ENCODE results near the gene ADIPOR2.

ADIPOR2 gene

GRCh38 chr12:1650978-1651361 lies 39.9 kb upstream of the ADIPOR2 start:
- TF ChIP-seq TCF12 (IDR thresholded peaks at IDR 0.05; ENCODE audit: low read depth) (no peak), YY1 (IDR thresholded peaks at IDR 0.05; ENCODE audit: low read depth) (no peak), EP300 (IDR thresholded peaks at IDR 0.05; ENCODE audit: borderline replicate concordance) (no peak), TEAD4 (IDR thresholded peaks at IDR 0.05) (no peak), NFIC (IDR thresholded peaks at IDR 0.05) (no peak), EGR1 (IDR thresholded peaks at IDR 0.05) (no peak), FOXM1 (IDR thresholded peaks at IDR 0.05; ENCODE audit: borderline replicate concordance, low read depth) (no peak)

GRCh38 chr12:1651946-1652345 lies 38.9 kb upstream of the ADIPOR2 start:
- TF ChIP-seq NFIC (IDR thresholded peaks at IDR 0.05) = no peak
- no peak for TF ChIP-seq CEBPB (IDR thresholded peaks at IDR 0.05)
- no peak for TF ChIP-seq TAF1 (IDR thresholded peaks at IDR 0.05; ENCODE audit: low read depth)
- no peak for TF ChIP-seq FOXM1 (IDR thresholded peaks at IDR 0.05; ENCODE audit: borderline replicate concordance, low read depth)
- no peak for TF ChIP-seq TCF12 (IDR thresholded peaks at IDR 0.05; ENCODE audit: low read depth)
- TF ChIP-seq MAX (IDR thresholded peaks at IDR 0.05) = no peak
- TF ChIP-seq EGR1 (IDR thresholded peaks at IDR 0.05) = no peak
- no peak for TF ChIP-seq EP300 (IDR thresholded peaks at IDR 0.05; ENCODE audit: borderline replicate concordance)
- TF ChIP-seq ZBTB7A (IDR thresholded peaks at IDR 0.05; ENCODE audit: low read depth) = no peak
- no peak for TF ChIP-seq CREB1 (IDR thresholded peaks at IDR 0.05; ENCODE audit: low read depth)
- TF ChIP-seq YY1 (IDR thresholded peaks at IDR 0.05; ENCODE audit: low read depth) = no peak
- no peak for TF ChIP-seq REST (IDR thresholded peaks at IDR 0.05; ENCODE audit: low read depth)
- TF ChIP-seq USF1 (IDR thresholded peaks at IDR 0.05) = no peak
- no peak for TF ChIP-seq TEAD4 (IDR thresholded peaks at IDR 0.05)
- TF ChIP-seq RAD21 (IDR thresholded peaks at IDR 0.05; ENCODE audit: low read depth) = no peak

GRCh38 chr12:1655225-1655788 lies 35.6 kb upstream of the ADIPOR2 start:
- TF ChIP-seq TCF12 (IDR thresholded peaks at IDR 0.05; ENCODE audit: low read depth) (no peak), CEBPB (IDR thresholded peaks at IDR 0.05) (no peak), NFIC (IDR thresholded peaks at IDR 0.05) (no peak), TAF1 (IDR thresholded peaks at IDR 0.05; ENCODE audit: low read depth) (no peak), FOXM1 (IDR thresholded peaks at IDR 0.05; ENCODE audit: borderline replicate concordance, low read depth) (no peak), YY1 (IDR thresholded peaks at IDR 0.05; ENCODE audit: low read depth) (no peak), TEAD4 (IDR thresholded peaks at IDR 0.05) (no peak), EP300 (IDR thresholded peaks at IDR 0.05; ENCODE audit: borderline replicate concordance) (no peak), EGR1 (IDR thresholded peaks at IDR 0.05) (no peak)

- no peak for TF ChIP-seq RAD21 (IDR thresholded peaks at IDR 0.05; ENCODE audit: low read depth)
- no peak for TF ChIP-seq TCF12 (IDR thresholded peaks at IDR 0.05; ENCODE audit: low read depth)
- no peak for TF ChIP-seq YY1 (IDR thresholded peaks at IDR 0.05; ENCODE audit: low read depth)
- TF ChIP-seq EGR1 (IDR thresholded peaks at IDR 0.05) = no peak
- no peak for TF ChIP-seq ZBTB7A (IDR thresholded peaks at IDR 0.05; ENCODE audit: low read depth)
- TF ChIP-seq MAX (IDR thresholded peaks at IDR 0.05) = no peak
- no peak for TF ChIP-seq FOXM1 (IDR thresholded peaks at IDR 0.05; ENCODE audit: borderline replicate concordance, low read depth)
Measured at GRCh38 chr12:1656902-1657301, 34.0 kb upstream of the ADIPOR2 start.

- TF ChIP-seq CREB1 (IDR thresholded peaks at IDR 0.05; ENCODE audit: low read depth) = no peak
- TF ChIP-seq MAX (IDR thresholded peaks at IDR 0.05) = no peak
- TF ChIP-seq REST (IDR thresholded peaks at IDR 0.05; ENCODE audit: low read depth) = no peak
- no peak for TF ChIP-seq CEBPB (IDR thresholded peaks at IDR 0.05)
- TF ChIP-seq TEAD4 (IDR thresholded peaks at IDR 0.05) = no peak
- no peak for TF ChIP-seq TAF1 (IDR thresholded peaks at IDR 0.05; ENCODE audit: low read depth)
- no peak for TF ChIP-seq YY1 (IDR thresholded peaks at IDR 0.05; ENCODE audit: low read depth)
- TF ChIP-seq EP300 (IDR thresholded peaks at IDR 0.05; ENCODE audit: borderline replicate concordance) = no peak
- TF ChIP-seq NFIC (IDR thresholded peaks at IDR 0.05) = no peak
- TF ChIP-seq TCF12 (IDR thresholded peaks at IDR 0.05; ENCODE audit: low read depth) = no peak
- no peak for TF ChIP-seq USF1 (IDR thresholded peaks at IDR 0.05)
- no peak for TF ChIP-seq ZBTB7A (IDR thresholded peaks at IDR 0.05; ENCODE audit: low read depth)
- TF ChIP-seq FOXM1 (IDR thresholded peaks at IDR 0.05; ENCODE audit: borderline replicate concordance, low read depth) = no peak
- no peak for TF ChIP-seq RAD21 (IDR thresholded peaks at IDR 0.05; ENCODE audit: low read depth)
- no peak for TF ChIP-seq EGR1 (IDR thresholded peaks at IDR 0.05)
Measured at GRCh38 chr12:1657688-1658087, 33.2 kb upstream of the ADIPOR2 start.
